Activated T-cell treated with anti-CD3 and anti-CD28 coated beads, Interleukin-2, amount 50 U/mL, for 72 hours (primary cell): ENCODE measurements around the gene CTNNA3. TPM values are rescaled to one million over a fixed set of nuclear protein-coding genes. Genes with fewer than 3 reads are reported as not detected.

Experiments used
- ATAC-seq, 2 donors: fragments of 150-1000 bp; cut with Tn5 transposase; replicated peaks in 1 of 2; 2 replicates each; pipeline ENCODE4 v1.10.0; 2021; ENCODE audit warnings: moderate library complexity in 2 of 2, mild to moderate bottlenecking in 1 of 2
- DNase-seq, 2 donors: peaks; one replicate each; pipeline ENCODE4 v3.0.0; 2021 to 2022; ENCODE audit warnings: mixed read lengths in 1 of 2
- H3K27ac Mint-ChIP-seq: one replicate; pipeline ENCODE4 v1.8.0; 2022; ENCODE audit warnings: mild to moderate bottlenecking, moderate library complexity, mixed read lengths
- H3K27me3 Mint-ChIP-seq: one replicate; pipeline ENCODE4 v1.8.0; 2022; ENCODE audit warnings: low read depth, mixed read lengths
- H3K36me3 Mint-ChIP-seq, 2 donors: one replicate each; pipeline ENCODE4 v1.8.0; 2022; ENCODE audit warnings: mixed read lengths in 2 of 2, mild to moderate bottlenecking in 1 of 2; ENCODE audit not compliant: insufficient read depth in 2 of 2
- H3K4me1 Mint-ChIP-seq: one replicate; pipeline ENCODE4 v1.8.0; 2022; ENCODE audit warnings: low read depth, mixed read lengths
- H3K4me3 Mint-ChIP-seq, 2 donors: one replicate each; pipeline ENCODE4 v1.8.0; 2022; ENCODE audit warnings: mild to moderate bottlenecking in 2 of 2, mixed read lengths in 2 of 2, moderate library complexity in 2 of 2
- H3K9me3 Mint-ChIP-seq, 2 donors: one replicate each; pipeline ENCODE4 v1.8.0; 2022; ENCODE audit warnings: mixed read lengths in 2 of 2
- total RNA-seq, 2 donors: library from RNA; stranded (reverse); gene quantifications; one replicate each; pipeline ENCODE4 v1.2.3, GENCODE V29; 2022

Gene CTNNA3
- total RNA-seq, 2 donors from 2014 or later = 0.25 to 0.74 TPM

DNA sequence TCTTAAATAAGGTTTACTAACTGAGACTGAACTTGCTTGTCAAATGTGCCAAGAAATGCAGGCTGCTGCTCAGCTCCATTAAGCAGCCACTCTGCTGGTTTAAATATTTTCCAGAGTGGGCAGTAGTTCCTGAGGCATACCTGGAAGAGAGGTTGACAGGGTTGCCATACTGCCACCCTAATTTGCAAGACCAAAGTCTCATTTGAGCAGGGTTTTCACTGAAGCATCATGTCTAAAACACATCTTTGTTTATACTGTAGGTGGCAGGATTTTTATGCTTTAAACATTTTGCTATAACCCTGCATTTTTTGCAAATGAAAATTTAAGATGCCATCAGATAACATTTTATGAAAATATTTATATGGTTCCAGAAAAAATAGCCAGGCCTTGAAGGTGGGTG is 1388.2 kb downstream of the CTNNA3 start:
- no peaks in the 10 kb centered on the region for H3K36me3 Mint-ChIP-seq

DNA sequence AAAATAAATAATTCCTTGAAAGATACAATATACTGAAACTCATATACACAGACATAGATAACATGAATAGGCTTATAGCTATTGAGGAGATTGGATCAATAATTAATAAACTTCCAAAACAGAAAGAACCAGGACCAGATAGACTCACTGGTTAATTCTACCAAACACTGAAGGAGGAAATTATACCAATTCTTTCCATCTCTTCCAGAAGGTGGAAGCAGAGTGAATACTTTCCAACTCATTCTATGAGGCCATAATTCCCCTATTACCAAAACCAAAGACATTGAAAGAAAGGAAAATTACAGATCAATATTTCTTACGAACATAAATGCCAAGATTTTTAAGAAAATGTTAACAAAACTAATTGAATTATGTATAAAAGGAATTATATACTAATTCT is 1394.9 kb downstream of the CTNNA3 start:
- Mint-ChIP-seq H3K27ac (no peak overlapping the region), H3K36me3 (no peaks in the 10 kb centered on the region), H3K4me1 (no peaks in the 10 kb centered on the region), H3K27me3 (no peaks in the 10 kb centered on the region), H3K9me3 (peaks cover 2% of the 10 kb centered on the region in 2 donors), H3K4me3 (no peak overlapping the region)
- DNase-seq (no peak), ATAC-seq (no peak)

More for the DNA sequence above, 1388.2 kb downstream of the CTNNA3 start:
- no peak for DNase-seq
- Mint-ChIP-seq H3K4me1 (no peaks in the 10 kb centered on the region), H3K9me3 (peaks cover 0 to 2% of the 10 kb centered on the region in 2 donors), H3K27ac (no peak overlapping the region), H3K4me3 (no peak overlapping the region), H3K27me3 (no peaks in the 10 kb centered on the region)
- ATAC-seq = no peak

DNA sequence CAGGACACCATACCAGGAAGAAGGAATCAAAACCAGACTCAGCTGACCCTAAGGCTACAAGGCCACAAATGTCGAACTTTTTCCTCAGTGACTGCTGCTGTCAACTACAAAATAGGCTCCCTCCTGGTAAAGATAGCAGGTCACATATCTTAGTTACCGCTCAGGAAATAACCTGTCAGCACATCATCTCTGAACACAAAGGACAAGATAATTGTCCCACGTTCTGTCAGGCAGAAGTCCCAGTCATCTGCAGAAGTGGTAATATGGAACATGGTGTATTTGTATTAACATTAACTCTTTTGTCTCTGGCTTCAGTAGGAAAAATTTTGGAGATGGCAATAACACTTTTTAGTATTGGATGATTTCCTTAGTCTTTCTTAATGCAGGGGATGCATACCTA is 1400.4 kb downstream of the CTNNA3 start:
- Mint-ChIP-seq H3K9me3 (peaks cover 3% of the 10 kb centered on the region in 2 donors), H3K27me3 (no peaks in the 10 kb centered on the region), H3K4me1 (no peaks in the 10 kb centered on the region), H3K27ac (no peak overlapping the region), H3K4me3 (no peak overlapping the region), H3K36me3 (no peaks in the 10 kb centered on the region)
- no peak for DNase-seq
- no peak for ATAC-seq

DNA sequence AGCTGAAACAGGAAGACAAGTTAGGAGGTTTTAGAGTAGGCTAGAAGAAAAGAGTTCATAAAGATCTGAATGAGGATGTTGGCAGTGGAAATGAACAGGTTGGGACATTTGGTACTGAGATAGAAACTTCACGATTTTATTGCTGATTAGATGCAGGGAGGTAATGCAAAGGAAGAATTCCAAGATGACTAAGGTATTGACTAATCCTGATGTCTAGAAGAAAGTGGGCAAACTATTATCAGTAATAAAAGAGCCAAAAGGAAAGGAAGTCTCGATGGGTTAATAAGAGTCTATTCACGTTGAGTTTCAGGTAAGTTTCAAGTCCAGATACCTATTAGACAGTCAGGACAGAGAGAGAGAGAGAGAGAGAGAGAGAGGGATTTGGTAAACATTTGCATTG is 1401.5 kb downstream of the CTNNA3 start:
- Mint-ChIP-seq H3K4me3 (no peak overlapping the region), H3K36me3 (no peaks in the 10 kb centered on the region), H3K27ac (no peak overlapping the region), H3K4me1 (no peaks in the 10 kb centered on the region), H3K27me3 (no peaks in the 10 kb centered on the region), H3K9me3 (peaks cover 3% of the 10 kb centered on the region in 2 donors)
- ATAC-seq = no peak
- DNase-seq = no peak

DNA sequence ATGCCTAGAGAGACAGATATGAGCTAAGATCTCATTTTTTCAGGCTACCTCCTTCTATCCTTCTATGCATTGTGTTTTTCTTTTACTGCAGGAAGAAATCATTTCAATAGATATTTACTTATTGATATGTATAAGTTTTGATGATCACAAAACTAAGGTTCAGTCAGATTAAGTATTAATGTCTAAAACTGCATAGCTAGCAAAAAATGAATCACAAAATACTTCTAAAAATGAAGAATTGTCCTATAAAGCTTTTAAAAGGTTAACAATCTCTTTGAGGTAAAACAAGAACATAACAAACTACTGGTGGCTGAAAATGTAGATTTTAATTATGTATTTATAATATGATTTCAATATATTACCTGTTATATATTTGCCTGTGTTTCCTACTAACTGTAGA is 1403.1 kb downstream of the CTNNA3 start:
- H3K27me3 Mint-ChIP-seq = no peaks in the 10 kb centered on the region
- H3K36me3 Mint-ChIP-seq = no peaks in the 10 kb centered on the region
- no peak for ATAC-seq
- no peaks in the 10 kb centered on the region for H3K4me1 Mint-ChIP-seq
- H3K4me3 Mint-ChIP-seq = no peak overlapping the region
- H3K9me3 Mint-ChIP-seq = peaks cover 3% of the 10 kb centered on the region in 2 donors
- H3K27ac Mint-ChIP-seq = no peak overlapping the region
- no peak for DNase-seq

DNA sequence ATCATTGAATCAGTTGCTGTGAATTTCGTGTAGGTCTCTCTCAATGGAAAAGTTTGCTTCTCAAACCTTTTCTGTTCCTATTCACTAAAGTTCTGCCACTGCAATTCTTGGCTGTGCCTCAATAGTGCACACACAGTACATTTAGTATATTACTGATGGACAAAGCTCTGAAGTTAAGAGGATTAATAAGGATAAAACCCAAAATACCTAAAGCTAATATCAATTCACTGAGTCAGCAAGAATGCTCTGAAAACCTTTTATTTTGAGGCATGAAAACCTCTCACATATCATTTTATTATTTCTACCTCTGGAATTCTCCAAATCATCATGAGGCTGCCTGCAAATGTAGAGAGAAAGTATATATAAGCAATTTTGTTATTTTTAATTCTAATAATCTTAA is 1403.5 kb downstream of the CTNNA3 start:
- H3K4me3 Mint-ChIP-seq = no peak overlapping the region
- H3K36me3 Mint-ChIP-seq = no peaks in the 10 kb centered on the region
- H3K27ac Mint-ChIP-seq = no peak overlapping the region
- H3K4me1 Mint-ChIP-seq = no peaks in the 10 kb centered on the region
- ATAC-seq = no peak
- H3K9me3 Mint-ChIP-seq = peaks cover 3% of the 10 kb centered on the region in 2 donors
- no peak for DNase-seq
- no peaks in the 10 kb centered on the region for H3K27me3 Mint-ChIP-seq

DNA sequence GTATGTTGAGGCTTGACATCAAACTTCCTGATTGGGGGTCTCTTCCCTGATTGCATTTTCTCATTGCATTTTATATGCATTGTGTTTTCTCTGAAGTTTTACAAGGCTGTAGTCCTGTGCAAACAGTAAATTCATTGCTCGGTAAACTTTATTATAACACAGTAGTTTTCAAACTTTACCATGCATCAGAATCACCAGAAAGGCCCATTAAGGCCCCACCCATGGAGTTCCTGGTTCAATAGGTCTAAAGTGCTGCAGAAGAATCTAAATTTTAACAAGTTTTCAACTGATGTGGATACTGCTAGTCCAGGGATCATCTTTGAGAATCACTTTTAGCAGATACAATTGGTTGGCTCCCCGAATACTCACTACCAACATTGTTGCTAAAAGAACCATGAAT is 1404.9 kb downstream of the CTNNA3 start:
- no peak overlapping the region for H3K4me3 Mint-ChIP-seq
- H3K9me3 Mint-ChIP-seq = peaks cover 3 to 5% of the 10 kb centered on the region in 2 donors
- H3K27me3 Mint-ChIP-seq = no peaks in the 10 kb centered on the region
- H3K36me3 Mint-ChIP-seq = no peaks in the 10 kb centered on the region
- ATAC-seq = no peak
- no peaks in the 10 kb centered on the region for H3K4me1 Mint-ChIP-seq
- H3K27ac Mint-ChIP-seq = no peak overlapping the region
- DNase-seq = no peak

DNA sequence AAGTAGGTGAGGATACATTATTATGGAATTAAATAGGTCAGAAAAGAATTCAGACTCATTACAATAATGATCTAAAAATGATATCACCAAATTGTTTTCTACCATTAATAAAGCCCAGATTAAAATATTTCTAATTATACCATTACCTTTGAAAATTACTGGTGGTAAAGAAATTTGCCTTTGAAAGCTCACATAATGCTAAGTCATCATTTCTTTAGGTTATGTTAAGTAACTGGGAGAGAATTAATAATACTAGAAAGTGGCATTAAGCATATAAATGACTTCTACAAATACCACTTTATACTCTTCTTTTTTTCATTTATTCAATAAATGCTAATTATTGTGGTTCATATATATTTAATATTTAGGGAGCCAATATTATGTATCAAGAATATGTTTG is 1411.4 kb downstream of the CTNNA3 start:
- H3K4me3 Mint-ChIP-seq = no peak overlapping the region
- no peaks in the 10 kb centered on the region for H3K36me3 Mint-ChIP-seq
- H3K9me3 Mint-ChIP-seq = peaks cover 0 to 4% of the 10 kb centered on the region in 2 donors
- H3K27me3 Mint-ChIP-seq = no peaks in the 10 kb centered on the region
- no peak overlapping the region for H3K27ac Mint-ChIP-seq
- DNase-seq (no peak), ATAC-seq (no peak)
- no peaks in the 10 kb centered on the region for H3K4me1 Mint-ChIP-seq

DNA sequence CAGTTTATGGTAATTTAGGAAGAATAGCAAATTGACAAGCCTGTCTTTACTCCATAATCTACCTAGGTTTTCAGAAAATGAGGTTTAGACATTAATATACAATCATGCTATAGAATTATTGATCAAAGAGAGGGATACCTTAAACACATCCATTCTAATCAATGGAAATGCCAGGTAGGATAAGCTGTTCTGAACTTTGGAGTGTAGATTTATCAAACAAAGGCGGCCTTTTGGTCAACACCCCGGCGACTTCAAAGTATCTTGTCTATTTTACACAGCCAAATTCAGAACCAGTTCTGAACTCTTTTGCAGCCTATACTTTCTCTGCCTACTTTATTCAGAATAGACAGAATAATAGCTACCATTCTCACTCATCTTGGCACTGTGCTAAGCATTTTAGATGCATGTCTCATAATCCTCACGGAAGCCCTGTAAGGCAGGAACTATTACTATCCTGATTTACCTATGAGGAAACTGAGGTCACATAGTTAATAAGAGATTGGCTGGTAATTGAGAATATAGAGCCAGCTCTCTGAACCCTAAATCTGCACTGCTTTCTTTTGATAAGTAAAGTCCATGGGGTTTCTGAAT is 1412.0 kb downstream of the CTNNA3 start:
- Mint-ChIP-seq H3K4me3 (no peak overlapping the region), H3K27ac (no peak overlapping the region), H3K4me1 (no peaks in the 10 kb centered on the region), H3K9me3 (peaks cover 0 to 5% of the 10 kb centered on the region in 2 donors), H3K36me3 (no peaks in the 10 kb centered on the region), H3K27me3 (no peaks in the 10 kb centered on the region)
- ATAC-seq (no peak), DNase-seq (no peak)

DNA sequence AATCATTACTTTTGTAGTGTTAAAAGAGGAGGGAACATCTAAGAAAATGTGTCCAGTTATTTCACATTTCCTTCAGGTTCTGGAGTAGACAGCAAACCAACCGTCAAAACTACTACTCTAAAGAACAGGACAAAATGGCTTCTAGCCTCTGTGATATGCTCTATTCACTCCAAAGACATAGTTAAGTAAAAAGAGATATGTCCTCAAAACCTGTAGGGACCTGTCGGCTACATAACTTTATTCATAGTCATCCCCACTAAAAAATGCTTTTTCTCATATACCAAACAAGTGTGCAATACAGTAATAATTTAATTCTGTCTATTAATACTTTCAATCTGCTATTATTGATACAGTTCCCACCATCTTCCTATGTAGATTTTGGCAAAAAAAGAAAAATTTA is 1412.9 kb downstream of the CTNNA3 start:
- Mint-ChIP-seq H3K4me3 (no peak overlapping the region), H3K27me3 (no peaks in the 10 kb centered on the region)

DNA sequence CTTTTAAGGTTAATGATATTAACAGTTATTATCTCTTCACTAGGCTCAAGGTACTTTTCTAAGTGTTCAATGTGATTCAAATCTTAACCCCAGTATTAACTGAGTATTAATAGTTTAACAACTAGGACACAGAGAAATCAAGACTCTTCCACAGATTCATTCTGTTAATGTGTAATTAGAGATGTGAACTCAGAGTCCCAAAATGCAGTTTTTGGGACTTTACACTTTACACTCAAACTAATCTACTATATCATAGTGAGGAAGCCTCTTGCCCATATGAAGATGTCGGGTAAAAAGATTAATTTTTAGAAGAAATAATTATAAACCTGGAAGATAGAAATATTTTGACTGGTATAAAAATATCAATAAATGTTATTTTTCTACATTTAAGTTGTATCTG is 1414.7 kb downstream of the CTNNA3 start:
- Mint-ChIP-seq H3K36me3 (no peaks in the 10 kb centered on the region), H3K9me3 (peaks cover 0 to 3% of the 10 kb centered on the region in 2 donors), H3K4me1 (no peaks in the 10 kb centered on the region), H3K27me3 (no peaks in the 10 kb centered on the region), H3K27ac (no peak overlapping the region), H3K4me3 (no peak overlapping the region)
- ATAC-seq (no peak), DNase-seq (no peak)

More for the DNA sequence above, 1412.9 kb downstream of the CTNNA3 start:
- DNase-seq = no peak
- no peak for ATAC-seq
- no peaks in the 10 kb centered on the region for H3K4me1 Mint-ChIP-seq
- H3K9me3 Mint-ChIP-seq = peaks cover 0 to 5% of the 10 kb centered on the region in 2 donors
- no peak overlapping the region for H3K27ac Mint-ChIP-seq
- no peaks in the 10 kb centered on the region for H3K36me3 Mint-ChIP-seq

DNA sequence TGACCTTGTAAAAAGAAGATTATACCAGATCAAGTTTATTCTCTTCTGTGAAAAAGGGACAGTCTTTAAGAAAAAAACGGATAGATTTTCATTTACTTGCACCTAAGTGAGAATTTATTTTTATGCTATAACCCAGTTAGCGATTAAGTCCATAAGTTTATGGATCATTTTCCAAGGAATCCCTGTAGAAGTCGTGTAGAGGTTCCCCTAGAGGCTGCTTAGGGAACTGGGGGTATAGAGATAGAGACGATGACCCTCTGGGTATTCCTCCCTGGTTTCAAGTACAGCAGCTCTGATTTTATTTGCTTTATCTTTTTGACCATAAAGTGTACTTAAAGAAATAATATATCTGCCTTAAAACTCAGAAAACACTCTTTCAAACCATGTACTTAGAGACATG is 1418.5 kb downstream of the CTNNA3 start:
- no peak overlapping the region for H3K27ac Mint-ChIP-seq
- ATAC-seq (no peak), DNase-seq (no peak)
- H3K4me3 Mint-ChIP-seq = no peak overlapping the region
- H3K36me3 Mint-ChIP-seq = no peaks in the 10 kb centered on the region
- H3K9me3 Mint-ChIP-seq = peaks cover 0 to 5% of the 10 kb centered on the region in 2 donors
- H3K4me1 Mint-ChIP-seq = no peaks in the 10 kb centered on the region
- H3K27me3 Mint-ChIP-seq = no peaks in the 10 kb centered on the region

DNA sequence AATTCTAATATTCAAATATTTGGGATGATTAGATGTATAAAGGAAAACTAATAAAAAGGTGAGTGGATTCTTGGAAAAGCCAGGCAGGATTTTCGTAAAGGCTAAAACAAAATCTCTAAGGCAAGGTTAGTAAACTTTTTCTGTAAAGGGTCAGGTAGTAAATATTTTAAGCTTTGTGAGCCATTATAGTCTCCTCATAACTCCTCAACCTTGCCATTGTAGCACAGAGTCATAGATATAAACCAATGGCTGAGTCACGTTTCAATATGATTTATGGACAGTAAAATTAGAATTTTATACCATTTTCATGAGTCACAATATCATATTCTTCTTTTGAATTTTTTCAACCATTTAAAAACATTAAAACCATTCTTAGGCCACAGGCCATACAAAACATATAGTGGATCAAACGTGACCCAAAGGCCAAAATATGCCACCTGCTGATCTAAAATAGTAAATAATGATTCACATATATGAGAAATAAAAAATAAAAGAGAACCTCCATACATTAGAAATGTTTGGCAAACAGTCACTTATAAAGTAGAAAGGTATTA is 1422.0 kb downstream of the CTNNA3 start:
- no peaks in the 10 kb centered on the region for H3K27me3 Mint-ChIP-seq
- no peak overlapping the region for H3K27ac Mint-ChIP-seq
- no peak overlapping the region for H3K4me3 Mint-ChIP-seq
- no peaks in the 10 kb centered on the region for H3K36me3 Mint-ChIP-seq
- peaks cover 0 to 5% of the 10 kb centered on the region in 2 donors for H3K9me3 Mint-ChIP-seq
- ATAC-seq (no peak), DNase-seq (no peak)
- no peaks in the 10 kb centered on the region for H3K4me1 Mint-ChIP-seq

DNA sequence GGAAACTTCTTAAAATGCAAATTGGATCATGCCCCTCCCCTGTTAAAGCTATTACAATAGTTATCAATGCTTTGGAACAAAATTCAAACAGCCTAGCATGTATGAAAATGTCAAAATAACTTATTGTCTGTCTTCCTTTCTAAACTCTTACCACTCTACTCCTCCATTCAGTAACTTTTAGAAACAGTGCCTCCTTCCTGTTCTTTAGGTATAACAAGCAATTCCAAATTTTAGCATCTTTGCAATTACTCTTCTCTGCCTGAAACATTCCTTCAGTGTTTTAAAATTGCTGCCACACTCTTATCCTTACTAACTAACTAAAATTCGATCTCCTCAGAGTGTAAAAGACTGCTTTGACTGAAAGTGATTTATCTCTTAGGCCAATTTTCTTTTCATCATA is 1430.6 kb downstream of the CTNNA3 start:
- no peak overlapping the region for H3K27ac Mint-ChIP-seq
- DNase-seq (no peak), ATAC-seq (no peak)
- no peaks in the 10 kb centered on the region for H3K36me3 Mint-ChIP-seq
- H3K4me3 Mint-ChIP-seq = no peak overlapping the region
- no peaks in the 10 kb centered on the region for H3K27me3 Mint-ChIP-seq
- peaks cover 0 to 8% of the 10 kb centered on the region in 2 donors for H3K9me3 Mint-ChIP-seq
- H3K4me1 Mint-ChIP-seq = no peaks in the 10 kb centered on the region
